GM12878 (cell line): Measurements from ENCODE around the gene IPMK. TPM values are rescaled to one million over a fixed set of nuclear protein-coding genes. Genes with fewer than 3 reads are reported as not detected.

ENCODE experiments used
- CEBPB ChIP-seq, 2 experiments: fragments of 150-350 bp in 1 of 2; IDR thresholded peaks; 2 replicates each; pipeline ENCODE4 v1.6.1; 2012 to 2014; ENCODE audit warnings: low read depth in 2 of 2, low read length in 2 of 2, borderline replicate concordance in 1 of 2, inconsistent platforms in 1 of 2
- CHD2 ChIP-seq: IDR thresholded peaks from 2 replicates; pipeline ENCODE4 v1.6.1; 2011; ENCODE audit warnings: low read depth, low read length, improper control_type of control experiment, borderline replicate concordance
- CHD4 ChIP-seq: fragments of 200-600 bp; sonication (generic); IDR thresholded peaks from 2 replicates; pipeline ENCODE4 v1.6.1; 2016; ENCODE audit warnings: mild to moderate bottlenecking
- E2F8 ChIP-seq: fragments of 450-650 bp; IDR thresholded peaks from 2 replicates; pipeline ENCODE4 v1.6.1; 2018; ENCODE audit warnings: mild to moderate bottlenecking, low read depth, moderate library complexity; ENCODE audit not compliant: partially characterized antibody
- E4F1 ChIP-seq: fragments of 450-650 bp; IDR thresholded peaks from 2 replicates; pipeline ENCODE4 v1.6.1; 2018; ENCODE audit warnings: borderline replicate concordance, mild to moderate bottlenecking; ENCODE audit not compliant: partially characterized antibody
- ELK1 ChIP-seq: IDR thresholded peaks from 2 replicates; pipeline ENCODE4 v1.6.1; 2012; ENCODE audit warnings: low read depth, low read length, improper control_type of control experiment
- FOXM1 ChIP-seq: IDR thresholded peaks from 2 replicates; pipeline ENCODE4 v1.6.1; 2012; ENCODE audit warnings: low read depth, mild to moderate bottlenecking, inconsistent platforms, low read length, moderate library complexity
- GATAD2B ChIP-seq: fragments of 450-650 bp; conservative IDR thresholded peaks from 2 replicates; pipeline ENCODE4 v1.6.1; 2017; ENCODE audit warnings: low read depth, mild to moderate bottlenecking, moderate library complexity
- HDGF ChIP-seq: fragments of 450-650 bp; IDR thresholded peaks from 2 replicates; pipeline ENCODE4 v1.6.1; 2016; ENCODE audit warnings: antibody characterized with exemption
- IKZF1 ChIP-seq: fragments of 450-650 bp; conservative IDR thresholded peaks from 2 replicates; pipeline ENCODE4 v1.6.1; 2017; ENCODE audit warnings: antibody characterized with exemption, mild to moderate bottlenecking
- IRF3 ChIP-seq: fragments of 450-650 bp; IDR thresholded peaks from 2 replicates; pipeline ENCODE4 v1.6.1; 2014; ENCODE audit warnings: mild to moderate bottlenecking
- MLLT1 ChIP-seq: fragments of 450-650 bp; IDR thresholded peaks from 2 replicates; pipeline ENCODE4 v1.6.1; 2016; ENCODE audit warnings: mild to moderate bottlenecking
- NFXL1 ChIP-seq: fragments of 450-650 bp; IDR thresholded peaks from 2 replicates; pipeline ENCODE4 v1.6.1; 2017; ENCODE audit warnings: antibody characterized with exemption, mild to moderate bottlenecking, borderline replicate concordance
- NR2F1 ChIP-seq: fragments of 450-650 bp; conservative IDR thresholded peaks from 2 replicates; pipeline ENCODE4 v1.6.1; 2017; ENCODE audit warnings: mild to moderate bottlenecking
- NRF1 ChIP-seq: conservative IDR thresholded peaks from 2 replicates; pipeline ENCODE4 v1.6.1; 2011; ENCODE audit warnings: mild to moderate bottlenecking, low read depth, low read length, improper control_type of control experiment
- POLR2AphosphoS2 ChIP-seq: IDR thresholded peaks from 2 replicates; pipeline ENCODE4 v1.6.1; 2011; ENCODE audit warnings: low read depth, mild to moderate bottlenecking, low read length, improper control_type of control experiment, moderate library complexity
- RAD51 ChIP-seq: fragments of 450-650 bp; IDR thresholded peaks from 2 replicates; pipeline ENCODE4 v1.6.1; 2016; ENCODE audit warnings: moderate library complexity, mild to moderate bottlenecking, inconsistent platforms
- SMC3 ChIP-seq: IDR thresholded peaks from 2 replicates; pipeline ENCODE4 v1.6.1; 2011; ENCODE audit warnings: low read length, improper control_type of control experiment, borderline replicate concordance
- SP1 ChIP-seq: IDR thresholded peaks from one replicate; pipeline ENCODE4 v1.6.1; 2011; ENCODE audit warnings: low read depth, low read length
- SUPT20H ChIP-seq: IDR thresholded peaks from 2 replicates; pipeline ENCODE4 v1.6.1; 2011; ENCODE audit warnings: low read depth, mild to moderate bottlenecking, low read length, moderate library complexity, borderline replicate concordance; ENCODE audit not compliant: control insufficient read depth
- TBL1XR1 ChIP-seq: IDR thresholded peaks from 2 replicates; pipeline ENCODE4 v1.6.1; 2012; ENCODE audit warnings: low read depth, low read length, improper control_type of control experiment
- TCF7 ChIP-seq: IDR thresholded peaks from 2 replicates; pipeline ENCODE4 v1.6.1; 2014; ENCODE audit warnings: antibody characterized with exemption, borderline replicate concordance
- polyA plus RNA-seq, 11 experiments: library from polyadenylated mRNA; depleted of rRNA in 4 of 11; unstranded in 6 of 11; stranded (reverse) in 5 of 11; fragments of >200 nt; fragmentation: Nextera tagmentation in 4 of 11; fragmentation: Illumina TruSeq in 1 of 11; extraction: Ambion mirVana in 4 of 11; extraction: Trizol in 1 of 11; gene quantifications; 1 replicate in 1 of 11; 2 replicates in 10 of 11; pipeline versions ENCODE4 v1.2.1 to v1.2.3, GENCODE V29; 2011 to 2016; ENCODE audit warnings: inconsistent platforms in 2 of 11, missing spikeins in 2 of 11, low read depth in 1 of 11
- total RNA-seq, 4 experiments: library from RNA; depleted of rRNA in 3 of 4; stranded (reverse); fragments of >200 nt in 3 of 4; fragmentation: Illumina TruSeq in 1 of 4; extraction: Trizol in 1 of 4; gene quantifications; 2 replicates each; pipeline versions ENCODE4 v1.2.1 to v1.2.3, GENCODE V29; 2013 to 2021

IPMK gene
- total and polyA plus RNA-seq, 10 of the 15 experiments (the other 5 are each of a cell fraction or from before 2014, with no cell fraction given), result 0.84 to 7.5 (median 3.6) TPM

DNA sequence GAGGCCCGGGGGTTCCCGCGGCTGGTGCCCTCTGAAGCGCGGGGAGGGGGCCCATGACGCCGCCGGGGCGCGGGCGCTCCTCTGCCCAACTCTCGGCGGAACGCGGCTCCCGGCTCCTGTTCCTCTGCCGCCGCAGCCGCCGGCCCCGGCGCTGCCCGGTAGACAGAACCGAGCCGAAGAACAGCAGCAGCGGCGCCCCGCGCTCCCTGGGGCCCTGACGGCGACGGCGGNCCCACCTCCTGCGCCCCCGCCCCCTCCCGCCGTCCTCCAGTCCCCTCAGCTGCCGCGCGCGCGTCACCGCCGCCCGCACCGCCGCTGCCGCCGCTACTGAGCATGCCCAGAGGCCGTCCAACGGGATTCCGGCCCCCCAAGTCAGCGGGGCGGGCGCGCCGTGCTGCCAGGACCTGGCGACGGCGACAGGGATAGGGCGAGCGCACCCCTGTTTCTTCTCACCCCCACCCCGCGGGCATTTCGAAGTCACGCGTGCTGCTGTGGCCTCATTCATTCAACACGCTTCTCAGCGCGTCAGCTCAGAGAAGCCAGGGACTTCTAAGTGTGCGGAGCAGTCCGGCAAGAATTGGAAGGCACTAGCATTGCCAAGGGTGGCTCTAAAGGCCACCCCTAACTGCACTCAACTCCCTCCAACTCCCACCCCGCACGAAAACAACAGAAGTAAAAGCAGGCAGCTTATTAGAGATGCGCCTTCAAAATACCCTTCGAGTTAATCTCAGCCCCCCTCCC, at the start of gene IPMK (continued):
- TF ChIP-seq GATAD2B (no peak), CHD4 (no peak), IRF3 (no peak), CHD2 (peak; percentile 62; the same call in 1 of the 2 replicates), SMC3 (no peak), RAD51 (0 out of 2 replicates have a peak, but pooled peaks have one; percentile 25), NR2F1 (peak; percentile 63; the same call in 1 of the 2 replicates), NFXL1 (no peak), TBL1XR1 (0 out of 2 replicates have a peak, but pooled peaks have one; percentile 26), POLR2AphosphoS2 (no peak), MLLT1 (no peak), E4F1 (no peak), IKZF1 (peak; percentile 55), CEBPB (IDR thresholded peaks at IDR 0.05; ENCODE audit: borderline replicate concordance in 1 of 2, low read depth in 2 of 2, low read length in 2 of 2) (no peak), NRF1 (peak; percentile 48), HDGF (no peak), SP1 (no peak), SUPT20H (no peak), FOXM1 (no peak), TCF7 (no peak), E2F8 (no peak), ELK1 (no peak)
